HTR-8/SVneo (cell line): Measurements from ENCODE around the gene USP40.
"Not testable (repeated sequence)": the region's sequence is repeated elsewhere in the genome, so short reads cannot be mapped to it uniquely, and the experiment has no call there.

Experiments
- DNase-seq: peaks from one replicate; pipeline ENCODE4 v3.0.0; 2011; ENCODE audit warnings: low spot score, mixed read lengths; ENCODE audit not compliant: insufficient read length
- FAIRE-seq: peaks from 2 replicates; lab custom pipeline; 2011; peaks lifted over from hg19 to GRCh38; lab: Jason Lieb, UNC

The USP40 gene, protein sequence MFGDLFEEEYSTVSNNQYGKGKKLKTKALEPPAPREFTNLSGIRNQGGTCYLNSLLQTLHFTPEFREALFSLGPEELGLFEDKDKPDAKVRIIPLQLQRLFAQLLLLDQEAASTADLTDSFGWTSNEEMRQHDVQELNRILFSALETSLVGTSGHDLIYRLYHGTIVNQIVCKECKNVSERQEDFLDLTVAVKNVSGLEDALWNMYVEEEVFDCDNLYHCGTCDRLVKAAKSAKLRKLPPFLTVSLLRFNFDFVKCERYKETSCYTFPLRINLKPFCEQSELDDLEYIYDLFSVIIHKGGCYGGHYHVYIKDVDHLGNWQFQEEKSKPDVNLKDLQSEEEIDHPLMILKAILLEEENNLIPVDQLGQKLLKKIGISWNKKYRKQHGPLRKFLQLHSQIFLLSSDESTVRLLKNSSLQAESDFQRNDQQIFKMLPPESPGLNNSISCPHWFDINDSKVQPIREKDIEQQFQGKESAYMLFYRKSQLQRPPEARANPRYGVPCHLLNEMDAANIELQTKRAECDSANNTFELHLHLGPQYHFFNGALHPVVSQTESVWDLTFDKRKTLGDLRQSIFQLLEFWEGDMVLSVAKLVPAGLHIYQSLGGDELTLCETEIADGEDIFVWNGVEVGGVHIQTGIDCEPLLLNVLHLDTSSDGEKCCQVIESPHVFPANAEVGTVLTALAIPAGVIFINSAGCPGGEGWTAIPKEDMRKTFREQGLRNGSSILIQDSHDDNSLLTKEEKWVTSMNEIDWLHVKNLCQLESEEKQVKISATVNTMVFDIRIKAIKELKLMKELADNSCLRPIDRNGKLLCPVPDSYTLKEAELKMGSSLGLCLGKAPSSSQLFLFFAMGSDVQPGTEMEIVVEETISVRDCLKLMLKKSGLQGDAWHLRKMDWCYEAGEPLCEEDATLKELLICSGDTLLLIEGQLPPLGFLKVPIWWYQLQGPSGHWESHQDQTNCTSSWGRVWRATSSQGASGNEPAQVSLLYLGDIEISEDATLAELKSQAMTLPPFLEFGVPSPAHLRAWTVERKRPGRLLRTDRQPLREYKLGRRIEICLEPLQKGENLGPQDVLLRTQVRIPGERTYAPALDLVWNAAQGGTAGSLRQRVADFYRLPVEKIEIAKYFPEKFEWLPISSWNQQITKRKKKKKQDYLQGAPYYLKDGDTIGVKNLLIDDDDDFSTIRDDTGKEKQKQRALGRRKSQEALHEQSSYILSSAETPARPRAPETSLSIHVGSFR

GRCh38 chr2:233566141-233566956 lies at the start of gene USP40:
USP40 (minus strand) TSS chr2:233566782; CDS start chr2:233565554, 1,228 bp downstream.
- peak; percentile 84 for DNase-seq
- peak; percentile 77 for FAIRE-seq

DNA sequence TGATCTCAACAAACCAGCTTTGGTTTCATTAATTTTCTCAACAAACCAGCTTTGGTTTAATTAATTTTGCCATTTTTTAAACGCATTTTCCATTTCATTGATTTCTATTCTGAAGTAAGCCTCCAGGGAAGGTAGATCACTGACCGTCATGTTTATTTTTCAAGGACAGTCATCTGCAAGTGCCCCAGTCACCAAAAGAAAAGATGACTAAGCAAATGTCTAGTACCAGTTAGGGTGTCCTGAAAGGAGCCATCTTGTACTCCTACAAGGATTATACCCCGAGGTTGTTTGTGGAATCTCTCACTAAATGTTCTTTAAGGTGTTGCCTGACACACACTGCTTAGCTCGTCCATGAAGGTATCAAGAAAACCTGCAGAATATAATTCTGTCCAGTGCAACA lies 44.7 kb upstream of the USP40 start:
- DNase-seq (no peak), FAIRE-seq (no peak)

DNA sequence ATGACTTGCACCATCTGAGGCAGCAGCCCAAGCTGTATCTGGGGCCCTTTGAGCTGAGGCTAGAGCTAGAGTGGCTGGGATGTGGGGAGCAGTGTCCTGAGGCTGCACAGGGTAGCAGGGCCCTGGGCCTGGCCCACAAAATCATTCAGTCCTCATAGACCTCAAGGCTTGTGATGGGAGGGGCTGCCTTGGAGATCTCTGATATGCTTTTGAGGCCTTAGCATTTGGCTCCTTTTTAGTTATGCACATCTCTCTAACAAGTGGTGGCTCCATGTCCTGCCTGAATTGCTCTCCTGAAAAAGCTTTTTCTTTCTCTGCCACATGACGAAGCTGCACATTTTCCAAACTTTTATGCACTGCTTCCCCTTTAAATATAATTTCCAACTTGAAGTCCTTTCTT lies 39.1 kb upstream of the USP40 start:
- FAIRE-seq = no peak
- no peak for DNase-seq

DNA sequence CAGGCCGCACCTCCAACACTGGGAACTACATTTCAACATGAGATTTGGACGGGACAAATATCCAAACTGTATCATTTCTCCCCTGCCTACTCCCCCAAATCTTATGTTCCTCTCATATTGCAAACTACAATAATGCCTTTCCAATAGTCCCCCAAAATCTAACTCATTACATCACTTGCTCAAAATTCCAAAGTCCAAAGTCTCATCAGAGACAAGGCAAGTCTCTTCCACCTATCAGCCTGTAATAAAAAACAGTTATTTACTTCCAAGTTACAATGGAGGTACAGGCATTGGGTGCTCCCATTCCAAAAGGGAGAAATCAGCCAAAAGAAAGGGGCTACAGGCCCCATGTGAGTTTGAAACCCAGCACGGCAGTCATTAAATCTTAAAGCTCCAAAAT lies 38.2 kb upstream of the USP40 start:
- FAIRE-seq = no peak
- DNase-seq = no peak

- DNase-seq = no peak
- FAIRE-seq = no peak
Measured at GRCh38 chr2:233603520-233603919, 36.9 kb upstream of the USP40 start.

GRCh38 chr2:233602076-233602475 lies 35.5 kb upstream of the USP40 start:
- DNase-seq (no peak), FAIRE-seq (no peak)

- no peak for FAIRE-seq
- DNase-seq = no peak
Measured at GRCh38 chr2:233600386-233600785, 33.8 kb upstream of the USP40 start.

- peak; percentile 9 for FAIRE-seq
- DNase-seq = no peak
Measured at GRCh38 chr2:233598952-233599351, 32.4 kb upstream of the USP40 start.

- no peak for DNase-seq
- FAIRE-seq = no peak
Measured at GRCh38 chr2:233597522-233597921, 30.9 kb upstream of the USP40 start.

GRCh38 chr2:233593201-233593600 lies 26.6 kb upstream of the USP40 start:
- FAIRE-seq (no peak), DNase-seq (no peak)

- peak; percentile 48 for FAIRE-seq
- not testable (repeated sequence) for DNase-seq
Measured at GRCh38 chr2:233592706-233593105, 26.1 kb upstream of the USP40 start.

DNA sequence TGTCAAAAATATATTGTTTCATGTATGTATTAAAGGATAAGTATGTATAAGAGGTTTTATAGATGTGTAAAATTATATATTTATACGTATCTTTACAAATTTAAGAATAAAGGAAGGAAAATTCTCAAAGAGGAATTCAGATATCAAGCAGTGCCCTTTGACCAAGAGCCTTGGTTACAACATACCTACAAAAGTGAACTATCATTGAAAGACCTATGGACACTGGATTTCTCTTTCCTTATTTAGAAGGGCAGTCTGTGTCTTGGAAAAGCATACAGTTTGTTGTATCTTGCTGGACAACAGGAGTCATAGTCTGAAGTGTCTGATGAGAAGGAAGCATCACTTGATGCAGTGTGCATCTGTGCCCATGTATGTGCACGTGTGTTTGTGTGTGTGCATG lies 21.8 kb upstream of the USP40 start:
- DNase-seq (no peak), FAIRE-seq (peak; percentile 51)

GRCh38 chr2:233584210-233584609 lies 17.6 kb upstream of the USP40 start:
- FAIRE-seq (no peak), DNase-seq (no peak)

- not testable (repeated sequence) for FAIRE-seq, DNase-seq
Measured at GRCh38 chr2:233583217-233583965, 16.8 kb upstream of the USP40 start.

DNA sequence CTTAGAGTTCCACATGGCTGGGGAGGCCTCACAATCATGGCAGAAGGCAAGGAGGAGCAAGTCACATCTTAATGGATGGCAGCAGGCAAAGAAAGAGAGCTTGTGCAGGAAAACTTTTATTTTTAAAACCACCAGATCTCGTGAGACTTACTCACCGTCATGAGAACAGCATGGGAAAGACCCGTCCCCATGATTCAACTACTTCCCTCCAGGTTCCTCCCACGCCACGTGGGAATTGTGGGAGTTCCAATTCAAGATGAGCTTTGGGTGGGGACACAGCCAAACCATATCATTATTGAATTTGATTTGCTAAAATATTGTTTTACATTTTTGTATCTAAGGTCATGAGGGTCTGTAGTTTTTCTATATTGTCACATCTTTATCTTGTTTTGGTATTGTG lies 10.8 kb upstream of the USP40 start:
- not testable (repeated sequence) for FAIRE-seq, DNase-seq

DNA sequence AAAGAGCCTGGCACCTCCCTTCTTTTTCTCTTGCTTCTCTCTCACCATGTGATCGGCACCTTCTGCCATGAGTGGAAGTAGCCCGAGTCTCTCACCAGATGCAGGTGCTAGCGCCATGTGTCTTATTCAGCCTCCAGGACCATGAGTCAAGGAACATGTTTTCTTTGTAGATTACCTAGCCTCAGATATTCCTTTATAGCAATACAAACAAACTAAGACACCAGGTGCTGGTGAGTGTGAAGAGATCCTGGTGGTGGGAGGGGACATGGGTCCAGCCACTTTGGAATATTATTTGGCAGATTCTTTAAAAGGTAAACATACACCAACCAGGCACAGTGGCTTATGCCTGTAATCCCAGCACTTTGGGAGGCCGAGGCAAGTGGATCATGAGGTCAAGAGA lies 5.9 kb upstream of the USP40 start:
- DNase-seq = no peak
- no peak for FAIRE-seq

DNA sequence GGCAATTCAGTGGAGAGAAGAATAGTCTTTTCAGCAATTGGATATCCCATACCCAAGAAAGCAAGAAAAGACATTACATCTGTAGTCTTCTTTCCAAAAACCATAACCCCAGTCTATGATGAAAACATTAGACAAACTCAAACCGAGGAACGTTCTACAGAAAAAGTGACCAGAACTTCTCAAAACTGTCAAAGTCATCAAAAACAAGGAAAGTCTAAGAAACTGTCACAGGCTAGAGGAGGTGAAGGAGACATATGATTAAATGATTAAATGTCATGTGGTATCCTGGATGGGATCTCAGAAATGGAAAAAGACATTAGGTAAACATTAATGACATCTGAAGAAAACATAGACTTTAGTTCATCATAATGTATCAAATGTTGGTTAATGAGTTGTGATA lies 4.9 kb upstream of the USP40 start:
- FAIRE-seq = no peak

GRCh38 chr2:233571001-233571400 lies 4.4 kb upstream of the USP40 start:
- DNase-seq (no peak), FAIRE-seq (no peak)

More for the DNA sequence above, 4.9 kb upstream of the USP40 start:
- DNase-seq = no peak

- no peak for FAIRE-seq
Measured at GRCh38 chr2:233565685-233566140, 869 bp downstream of the USP40 start.

More at GRCh38 chr2:233565685-233566140, 869 bp downstream of the USP40 start:
- DNase-seq = no peak
